Thyroid gland (tissue), 4 donors: Measurements from ENCODE around the gene TIAL1.

Source experiments
- POLR2A ChIP-seq, 2 donors: fragments of 450-650 bp; IDR thresholded peaks; one replicate each; pipeline ENCODE4 v1.6.1; 2017; ENCODE audit warnings: antibody characterized with exemption in 2 of 2, mild to moderate bottlenecking in 2 of 2, moderate library complexity in 1 of 2
- TF ChIP-seq, protein P1 (sequence below), 6 experiments: fragments of 200-600 bp in 3 of 6; fragments of 450-650 bp in 3 of 6; sonication (generic) in 3 of 6; IDR thresholded peaks; one replicate each; pipeline ENCODE4 v1.5.1; 2016 to 2019; ENCODE audit warnings: antibody characterized with exemption in 6 of 6, mild to moderate bottlenecking in 2 of 6, inconsistent platforms in 1 of 6, moderate library complexity in 1 of 6

DNA sequence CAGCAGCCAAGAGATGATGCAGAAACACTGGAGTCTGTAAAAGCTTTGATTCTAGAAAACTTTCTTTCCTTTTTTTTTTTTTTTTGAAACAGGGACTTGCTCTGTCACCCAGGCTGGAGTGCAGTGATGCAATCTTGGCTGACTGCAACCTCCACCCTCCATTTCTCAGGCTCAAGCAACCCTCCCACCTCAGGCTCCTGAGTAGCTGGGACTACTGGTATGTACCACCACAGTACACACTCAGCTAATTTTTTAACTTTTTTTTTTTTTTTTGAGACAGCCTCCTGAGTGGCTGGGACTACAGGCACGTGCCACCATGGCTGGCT lies 37.4 kb upstream of the TIAL1 start:
- no peak for TF ChIP-seq POLR2A (IDR thresholded peaks at IDR 0.05)
- TF ChIP-seq, protein P1, sequence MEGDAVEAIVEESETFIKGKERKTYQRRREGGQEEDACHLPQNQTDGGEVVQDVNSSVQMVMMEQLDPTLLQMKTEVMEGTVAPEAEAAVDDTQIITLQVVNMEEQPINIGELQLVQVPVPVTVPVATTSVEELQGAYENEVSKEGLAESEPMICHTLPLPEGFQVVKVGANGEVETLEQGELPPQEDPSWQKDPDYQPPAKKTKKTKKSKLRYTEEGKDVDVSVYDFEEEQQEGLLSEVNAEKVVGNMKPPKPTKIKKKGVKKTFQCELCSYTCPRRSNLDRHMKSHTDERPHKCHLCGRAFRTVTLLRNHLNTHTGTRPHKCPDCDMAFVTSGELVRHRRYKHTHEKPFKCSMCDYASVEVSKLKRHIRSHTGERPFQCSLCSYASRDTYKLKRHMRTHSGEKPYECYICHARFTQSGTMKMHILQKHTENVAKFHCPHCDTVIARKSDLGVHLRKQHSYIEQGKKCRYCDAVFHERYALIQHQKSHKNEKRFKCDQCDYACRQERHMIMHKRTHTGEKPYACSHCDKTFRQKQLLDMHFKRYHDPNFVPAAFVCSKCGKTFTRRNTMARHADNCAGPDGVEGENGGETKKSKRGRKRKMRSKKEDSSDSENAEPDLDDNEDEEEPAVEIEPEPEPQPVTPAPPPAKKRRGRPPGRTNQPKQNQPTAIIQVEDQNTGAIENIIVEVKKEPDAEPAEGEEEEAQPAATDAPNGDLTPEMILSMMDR (IDR thresholded peaks at IDR 0.05), result no peak
